Measurements from ENCODE around the gene ZNF207.
A peak's percentile ranks its signal among the peaks of the same experiment; 100 is the strongest.

The ZNF207 gene

DNA sequence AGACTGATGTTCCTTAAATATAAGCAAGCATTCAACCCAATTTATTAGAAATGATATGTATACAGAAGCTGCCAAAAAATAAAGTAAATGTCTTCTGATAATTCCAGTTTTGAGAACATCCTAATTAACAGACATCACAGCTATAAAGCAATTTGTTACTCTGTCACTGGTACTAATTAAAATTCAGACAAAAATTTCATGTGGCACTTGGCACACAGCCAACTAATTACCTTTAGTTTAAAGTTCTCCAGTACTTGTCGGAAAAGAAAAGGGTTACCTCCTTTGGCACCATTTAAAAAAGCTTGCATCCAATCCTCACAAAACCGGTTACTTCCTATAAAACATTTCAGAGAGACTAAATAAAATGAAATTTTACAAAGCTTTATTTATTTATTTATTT lies 16.8 kb upstream of the ZNF207 start:
- TF ChIP-seq CTCF (IDR thresholded peaks at IDR 0.05; ENCODE audit: low read depth, low read length) = no peak
- H3K4me3 ChIP-seq (ENCODE audit: low read depth, low read length) = no peak overlapping the region
- in situ Hi-C loops (cut with HindIII; ENCODE audit: low sequenced_read_pairs) = no loop called here
- no peak for DNase-seq (ENCODE audit: low read depth, low spot score)

- DNase-seq (ENCODE audit: low read depth, low spot score) = peak; percentile 3
- H3K4me3 ChIP-seq (ENCODE audit: low read depth, low read length) = no peak overlapping the region
- in situ Hi-C loops (cut with HindIII; ENCODE audit: low sequenced_read_pairs) = no loop called here
- TF ChIP-seq CTCF (IDR thresholded peaks at IDR 0.05; ENCODE audit: low read depth, low read length) = no peak
These were observed 14.9 kb upstream of the ZNF207 start for GRCh38 chr17:32335046-32335445.

- TF ChIP-seq CTCF (IDR thresholded peaks at IDR 0.05; ENCODE audit: low read depth, low read length) = no peak
- H3K4me3 ChIP-seq (ENCODE audit: low read depth, low read length) = no peak overlapping the region
- in situ Hi-C loops (cut with HindIII; ENCODE audit: low sequenced_read_pairs) = no loop called here
- DNase-seq (ENCODE audit: low read depth, low spot score) = peak; percentile 70
These were observed 14.3 kb upstream of the ZNF207 start for GRCh38 chr17:32335687-32336086.

DNA sequence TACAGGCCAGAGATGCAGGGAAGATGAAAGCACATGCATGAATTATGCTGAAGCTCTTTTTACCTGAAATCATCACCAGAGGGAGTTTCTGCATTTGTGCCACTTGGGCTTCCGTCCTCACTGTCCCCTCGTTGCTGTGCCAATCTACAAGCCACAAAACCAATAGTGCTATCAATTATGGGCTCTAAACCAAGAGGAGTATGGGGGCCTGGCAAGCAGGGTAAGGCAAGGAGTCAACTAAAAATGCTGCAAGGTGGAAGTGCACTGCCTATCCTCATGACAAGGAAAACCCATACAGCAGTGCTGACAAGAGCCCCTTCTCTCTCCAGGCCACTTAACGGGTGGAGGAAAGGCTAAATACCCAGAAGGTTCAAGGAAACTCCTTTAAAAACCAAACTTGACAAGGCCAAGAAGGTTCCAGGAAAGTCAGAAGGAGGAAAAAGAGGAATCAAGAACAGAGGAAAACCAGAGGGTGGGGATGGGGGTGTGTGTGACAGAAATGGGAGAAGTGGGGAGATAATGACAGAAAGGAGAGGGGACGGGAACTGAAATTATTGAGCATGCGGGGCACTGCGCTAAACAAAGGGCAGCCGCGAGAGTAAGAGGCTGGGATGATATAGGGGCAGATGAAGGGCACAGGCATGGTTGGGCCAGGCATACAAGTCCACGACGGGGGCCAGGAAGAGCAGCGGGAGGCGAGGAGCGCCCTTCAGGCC lies 8.7 kb upstream of the ZNF207 start:
- DNase-seq (ENCODE audit: low read depth, low spot score) = no peak
- in situ Hi-C loops (cut with HindIII; ENCODE audit: low sequenced_read_pairs) = no loop called here
- TF ChIP-seq CTCF (IDR thresholded peaks at IDR 0.05; ENCODE audit: low read depth, low read length) = peak; percentile 26

DNA sequence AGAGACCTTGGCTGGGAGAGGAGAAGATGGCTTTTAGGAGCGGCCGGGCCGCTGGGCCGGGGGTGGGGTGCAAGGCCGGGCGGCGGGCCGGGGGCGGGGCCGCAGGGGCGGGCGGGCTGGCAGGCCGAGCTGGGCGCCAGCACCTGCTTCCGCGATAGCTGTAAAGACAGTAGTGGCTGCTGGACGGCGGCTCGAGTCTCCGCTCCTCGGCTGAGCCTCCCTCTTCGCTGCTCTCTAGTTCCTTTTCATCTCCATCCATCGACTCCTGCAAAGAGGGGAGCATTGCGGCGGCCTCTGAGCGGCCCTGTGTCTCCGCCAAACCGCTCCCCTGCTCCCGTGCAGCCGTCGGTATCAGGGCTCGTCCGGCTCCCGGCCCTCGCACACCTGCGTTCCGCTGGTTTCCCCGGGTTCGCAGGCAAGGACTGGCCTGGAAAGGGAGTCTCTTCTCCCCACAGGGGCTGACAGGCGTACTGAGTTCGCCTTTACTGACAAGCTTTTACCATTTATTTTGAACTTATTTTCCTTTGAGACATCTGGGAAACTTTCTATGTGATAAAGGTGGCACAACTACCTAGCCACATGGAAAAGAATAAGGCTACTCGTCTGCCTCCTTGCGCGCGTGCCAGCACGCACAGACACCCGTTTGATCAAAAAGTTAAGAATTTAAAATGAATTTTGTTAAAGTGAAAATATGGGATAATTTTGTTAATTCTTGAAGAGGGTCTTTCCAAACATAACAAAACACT lies 7.9 kb upstream of the ZNF207 start, which contains the start of gene C17orf75:
C17orf75 (minus strand) TSS at position 317 of the 746 bp plus-strand sequence; CDS start at position 283, 34 bp downstream.
- H3K4me3 ChIP-seq (ENCODE audit: low read depth, low read length) = peak within 1 kb of the TSS; percentile 62
- peak; percentile 77 for DNase-seq (ENCODE audit: low read depth, low spot score)
- in situ Hi-C loops (cut with HindIII; ENCODE audit: low sequenced_read_pairs) = no loop called here
- TF ChIP-seq CTCF (IDR thresholded peaks at IDR 0.05; ENCODE audit: low read depth, low read length) = no peak

More for the DNA sequence above, 8.7 kb upstream of the ZNF207 start:
- H3K4me3 ChIP-seq (ENCODE audit: low read depth, low read length) = peak overlapping the region; percentile 62

GRCh38 chr17:32342603-32343325 lies 7.2 kb upstream of the ZNF207 start:
- no peak for DNase-seq (ENCODE audit: low read depth, low spot score)
- TF ChIP-seq CTCF (IDR thresholded peaks at IDR 0.05; ENCODE audit: low read depth, low read length) = no peak
- peak overlapping the region; percentile 62 for H3K4me3 ChIP-seq (ENCODE audit: low read depth, low read length)
- in situ Hi-C loops (cut with HindIII; ENCODE audit: low sequenced_read_pairs) = no loop called here
